GM19240 (cell line): ENCODE measurements around the gene TIMP2.
"Not testable (repeated sequence)": the region's sequence is repeated elsewhere in the genome, so short reads cannot be mapped to it uniquely, and the experiment has no call there.

Experiments
- DNase-seq: peaks from one replicate; pipeline ENCODE4 v3.0.0; 2011; ENCODE audit warnings: low spot score; ENCODE audit not compliant: insufficient read length

Gene TIMP2

GRCh38 chr17:78870621-78871020 is 54.6 kb downstream of the TIMP2 start:
- no peak for DNase-seq

- no peak for DNase-seq
These were observed 56.8 kb downstream of the TIMP2 start for GRCh38 chr17:78868391-78868790.

GRCh38 chr17:78867046-78867445 is 58.1 kb downstream of the TIMP2 start:
- DNase-seq = not testable (repeated sequence)

GRCh38 chr17:78865682-78866390 is 59.4 kb downstream of the TIMP2 start:
- DNase-seq = peak; percentile 53

GRCh38 chr17:78864117-78864516 is 61.1 kb downstream of the TIMP2 start:
- no peak for DNase-seq

- no peak for DNase-seq
These were observed 62.8 kb downstream of the TIMP2 start for GRCh38 chr17:78862073-78863023.

GRCh38 chr17:78861229-78861628 is 64.0 kb downstream of the TIMP2 start:
- DNase-seq = no peak

GRCh38 chr17:78859051-78859450 is 66.1 kb downstream of the TIMP2 start:
- DNase-seq = no peak

- DNase-seq = no peak
These were observed 67.9 kb downstream of the TIMP2 start for GRCh38 chr17:78857266-78857665.

GRCh38 chr17:78855561-78856165 is 69.5 kb downstream of the TIMP2 start:
- DNase-seq = no peak

- DNase-seq = no peak
These were observed 70.7 kb downstream of the TIMP2 start for GRCh38 chr17:78854508-78854907.

GRCh38 chr17:78853926-78854394 is 71.2 kb downstream of the TIMP2 start:
- no peak for DNase-seq

GRCh38 chr17:78852709-78853121 is 72.5 kb downstream of the TIMP2 start:
- DNase-seq = no peak

- DNase-seq = no peak
These were observed 76.2 kb downstream of the TIMP2 start for GRCh38 chr17:78849026-78849425.

GRCh38 chr17:78847052-78847451 is 78.1 kb downstream of the TIMP2 start:
- no peak for DNase-seq

- no peak for DNase-seq
These were observed 80.7 kb downstream of the TIMP2 start for GRCh38 chr17:78844301-78845005.

- peak; percentile 41 for DNase-seq
These were observed 82.2 kb downstream of the TIMP2 start for GRCh38 chr17:78842881-78843565.

- peak; percentile 96 for DNase-seq
These were observed 84.2 kb downstream of the TIMP2 start, which contains the start of gene USP36 for GRCh38 chr17:78840780-78841611. Gene USP36, minus strand, starts transcription at chr17:78840814. Its CDS starts 4,451 bp downstream, at chr17:78836363.

GRCh38 chr17:78840530-78840779 is 84.7 kb downstream of the TIMP2 start:
- no peak for DNase-seq
